Transverse colon (tissue), 4 donors: ENCODE data around the gene SEMA3E. TPM values are rescaled to one million over a fixed set of nuclear protein-coding genes. Genes with fewer than 3 reads are reported as not detected.

ENCODE experiments used
- DNase-seq: peaks from one replicate; pipeline ENCODE4 v3.0.0-alpha.2; 2019
- H3K27ac ChIP-seq, 4 donors: fragments of 200-600 bp; sonication (generic); 2 replicates each; pipeline ENCODE4 v1.5.1; 2016 to 2018; ENCODE audit warnings: inconsistent platforms in 4 of 4
- H3K27me3 ChIP-seq: fragments of 200-600 bp; sonication (generic); 2 replicates; pipeline ENCODE4 v1.5.1; 2017; ENCODE audit warnings: inconsistent platforms
- H3K36me3 ChIP-seq, 4 donors: fragments of 200-600 bp; sonication (generic); 2 replicates each; pipeline ENCODE4 v1.5.1; 2017 to 2019; ENCODE audit warnings: inconsistent platforms in 4 of 4
- H3K4me1 ChIP-seq, 4 donors: fragments of 200-600 bp; sonication (generic); 2 replicates each; pipeline ENCODE4 v1.5.1; 2017 to 2020; ENCODE audit warnings: inconsistent platforms in 4 of 4
- H3K4me3 ChIP-seq, 4 donors: fragments of 200-600 bp; sonication (generic); 1 replicate in 1 of 4; 2 replicates in 3 of 4; pipeline versions ENCODE4 v1.5.1 to v1.6.1; 2017 to 2019; ENCODE audit warnings: inconsistent platforms in 4 of 4
- H3K9me3 ChIP-seq, 2 donors: fragments of 200-600 bp; sonication (generic); 2 replicates each; pipeline ENCODE4 v1.5.1; 2017 to 2019; ENCODE audit warnings: inconsistent platforms in 2 of 2
- EP300 ChIP-seq: sonication (generic); formaldehyde crosslinking; IDR thresholded peaks from one replicate; pipeline ENCODE4 v1.6.1; 2017; ENCODE audit warnings: antibody characterized with exemption, low read depth
- POLR2A ChIP-seq: fragments of 450-650 bp; IDR thresholded peaks from one replicate; pipeline ENCODE4 v1.6.1; 2016; ENCODE audit warnings: antibody characterized with exemption, mild to moderate bottlenecking, moderate library complexity
- POLR2AphosphoS5 ChIP-seq, 3 donors: sonication (generic); formaldehyde crosslinking; IDR thresholded peaks; one replicate each; pipeline ENCODE4 v1.6.1; 2016; ENCODE audit warnings: antibody characterized with exemption in 3 of 3
- WGBS, 2 donors: methylation state at CpG; one replicate each; pipeline ENCODE4 v1.1.5; 2018; ENCODE audit warnings: low coverage in 1 of 2; 5-methylcytosine and 5-hydroxymethylcytosine counted together
- in situ Hi-C, 4 donors: fragments of 200-750 bp; cut with MboI; loops; one replicate each; pipeline versions ENCODE4 v1.15.0 to v1.15.1; 2017; ENCODE audit warnings: low sequenced_read_pairs in 3 of 4, low pct_ligation_motif_present in 1 of 4, low pct_unique_long_range_greater_than_20kb in 1 of 4
- intact Hi-C: fragments of 100-400 bp; cut with DNase I; formaldehyde crosslinking; loops from one replicate; pipeline ENCODE4 v1.15.1; 2023; ENCODE audit warnings: low total_unique reads
- total RNA-seq, 4 donors: library from RNA; depleted of rRNA; stranded (reverse); fragments of >200 nt; gene quantifications; one replicate each; pipeline ENCODE4 v1.1.0, GENCODE V29; 2016
- TF ChIP-seq, protein P1 (sequence below), 5 experiments: fragments of 200-600 bp in 3 of 5; fragments of 450-650 bp in 2 of 5; sonication (generic) in 3 of 5; IDR thresholded peaks; 1 replicate in 2 of 5; 2 replicates in 3 of 5; pipeline ENCODE4 v1.5.1; 2016 to 2017; ENCODE audit warnings: antibody characterized with exemption in 5 of 5, inconsistent platforms in 3 of 5, mild to moderate bottlenecking in 2 of 5, moderate library complexity in 1 of 5

Gene SEMA3E
- total RNA-seq, 4 donors from 2014 or later: 0.95 to 3.8 (median 1.4) TPM; not detected in 1

DNA sequence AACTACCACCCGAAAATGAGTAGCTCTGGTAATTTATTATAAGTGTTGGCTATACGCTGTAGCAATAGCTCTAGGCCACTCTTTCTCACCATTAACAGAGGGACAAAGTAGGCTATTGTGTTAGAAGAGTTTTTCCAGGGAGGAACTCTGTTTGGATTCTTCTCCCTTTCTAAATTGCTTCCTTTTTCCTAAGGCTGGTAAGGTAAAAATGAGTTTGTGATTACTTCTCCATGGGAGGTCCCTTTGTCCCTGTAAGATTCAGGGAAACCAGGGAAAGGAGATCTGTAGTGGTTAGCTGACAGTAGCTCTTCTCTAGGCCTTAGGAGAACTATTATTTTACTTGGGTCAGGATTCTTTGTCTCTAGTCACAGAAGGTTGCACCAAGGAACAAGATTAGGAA is 23.2 kb upstream of the SEMA3E start:
- H3K4me1 ChIP-seq: peaks cover 0 to 3% (median 0%) of the 10 kb centered on the region in 4 donors
- TF ChIP-seq EP300: no peak
- TF ChIP-seq, protein P1, sequence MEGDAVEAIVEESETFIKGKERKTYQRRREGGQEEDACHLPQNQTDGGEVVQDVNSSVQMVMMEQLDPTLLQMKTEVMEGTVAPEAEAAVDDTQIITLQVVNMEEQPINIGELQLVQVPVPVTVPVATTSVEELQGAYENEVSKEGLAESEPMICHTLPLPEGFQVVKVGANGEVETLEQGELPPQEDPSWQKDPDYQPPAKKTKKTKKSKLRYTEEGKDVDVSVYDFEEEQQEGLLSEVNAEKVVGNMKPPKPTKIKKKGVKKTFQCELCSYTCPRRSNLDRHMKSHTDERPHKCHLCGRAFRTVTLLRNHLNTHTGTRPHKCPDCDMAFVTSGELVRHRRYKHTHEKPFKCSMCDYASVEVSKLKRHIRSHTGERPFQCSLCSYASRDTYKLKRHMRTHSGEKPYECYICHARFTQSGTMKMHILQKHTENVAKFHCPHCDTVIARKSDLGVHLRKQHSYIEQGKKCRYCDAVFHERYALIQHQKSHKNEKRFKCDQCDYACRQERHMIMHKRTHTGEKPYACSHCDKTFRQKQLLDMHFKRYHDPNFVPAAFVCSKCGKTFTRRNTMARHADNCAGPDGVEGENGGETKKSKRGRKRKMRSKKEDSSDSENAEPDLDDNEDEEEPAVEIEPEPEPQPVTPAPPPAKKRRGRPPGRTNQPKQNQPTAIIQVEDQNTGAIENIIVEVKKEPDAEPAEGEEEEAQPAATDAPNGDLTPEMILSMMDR (IDR thresholded peaks at IDR 0.05): no peak
- TF ChIP-seq POLR2AphosphoS5 (IDR thresholded peaks at IDR 0.05): no peak
- TF ChIP-seq POLR2A: no peak
- in situ Hi-C loops: loop anchor here in 1 of 4 donors (25.0 kb wide), 1 partner anchor 260 kb away; no protein-coding TSS in a partner anchor
- intact Hi-C loops: no loop called here
- WGBS, 2 donors: 81 to 86% methylated on average over 2 of the region's 2 CpGs
- H3K27ac ChIP-seq: no peak overlapping the region
- H3K36me3 ChIP-seq: no peaks in the 10 kb centered on the region
- no peaks in the 10 kb centered on the region for H3K27me3 ChIP-seq
- DNase-seq: no peak
- no peaks in the 10 kb centered on the region for H3K9me3 ChIP-seq
- no peak overlapping the region for H3K4me3 ChIP-seq

DNA sequence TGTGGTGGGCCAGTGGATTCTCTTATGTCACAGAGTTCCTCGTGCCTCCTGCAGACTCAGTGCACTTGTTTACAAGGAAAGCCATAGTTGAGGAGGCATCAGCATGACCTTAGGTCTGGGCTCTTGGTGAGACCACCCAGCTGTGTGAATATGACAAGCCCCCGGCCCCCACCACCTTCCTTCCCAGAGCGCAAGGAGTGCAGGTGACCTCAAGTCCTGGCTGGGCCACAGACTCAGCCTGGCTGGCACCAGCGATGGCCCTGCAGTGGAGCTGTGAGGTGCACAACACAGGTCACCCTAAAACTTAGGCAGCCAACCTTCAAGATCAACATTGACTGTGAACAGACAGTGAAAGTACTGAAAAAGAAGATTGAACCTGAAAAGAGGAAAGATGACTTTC is 14.2 kb upstream of the SEMA3E start:
- in situ Hi-C loops: loop anchor here in 2 of 4 donors (10.0 to 25.0 kb wide), 2 partner anchors 251 to 258 kb away; no protein-coding TSS in a partner anchor
- Histone ChIP-seq H3K9me3 (no peaks in the 10 kb centered on the region), H3K4me3 (no peak overlapping the region), H3K27ac (no peak overlapping the region), H3K4me1 (no peaks in the 10 kb centered on the region), H3K27me3 (no peaks in the 10 kb centered on the region), H3K36me3 (no peaks in the 10 kb centered on the region)
- 84% methylated on average over 4 of the region's 4 CpGs; no CpG with 5 or more reads in 1 of the 2 donors for WGBS, 2 donors
- intact Hi-C loops: no loop called here
- TF ChIP-seq EP300 (no peak), POLR2AphosphoS5 (IDR thresholded peaks at IDR 0.05) (no peak), POLR2A (no peak)
- TF ChIP-seq, protein P1 (IDR thresholded peaks at IDR 0.05): no peak
- DNase-seq: no peak

DNA sequence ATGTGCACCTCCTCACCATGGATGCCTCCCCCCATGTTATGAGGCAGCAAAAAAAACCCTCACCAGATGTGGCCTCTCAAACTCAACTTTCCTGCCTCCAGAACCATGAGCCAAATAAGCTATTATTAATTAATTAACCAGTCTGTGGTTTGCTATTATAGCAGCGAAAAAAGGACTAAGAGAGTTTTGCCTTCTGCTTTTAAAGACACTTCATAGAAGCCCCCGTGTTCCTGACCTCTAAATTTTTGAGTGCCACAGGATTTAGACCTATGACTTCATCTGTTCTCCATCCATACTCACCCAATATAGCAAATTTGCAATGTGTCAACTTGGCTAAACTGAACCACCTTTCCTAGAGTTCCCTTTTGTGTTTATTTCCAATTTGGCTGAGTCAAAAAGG is 9.2 kb upstream of the SEMA3E start:
- in situ Hi-C loops: loop anchor here in 1 of 4 donors (25.0 kb wide), 1 partner anchor 246 kb away; no protein-coding TSS in a partner anchor
- no peak overlapping the region for H3K27ac ChIP-seq
- no peak overlapping the region for H3K4me3 ChIP-seq
- no peak for DNase-seq
- intact Hi-C loops: no loop called here
- H3K27me3 ChIP-seq: no peaks in the 10 kb centered on the region
- TF ChIP-seq POLR2A: no peak
- no peak for TF ChIP-seq POLR2AphosphoS5 (IDR thresholded peaks at IDR 0.05)
- TF ChIP-seq, protein P1 (IDR thresholded peaks at IDR 0.05): no peak
- TF ChIP-seq EP300: no peak
- H3K4me1 ChIP-seq: no peaks in the 10 kb centered on the region
- H3K36me3 ChIP-seq: no peaks in the 10 kb centered on the region
- WGBS, 2 donors: 26 to 63% methylated on average over 2 of the region's 2 CpGs
- H3K9me3 ChIP-seq: no peaks in the 10 kb centered on the region

DNA sequence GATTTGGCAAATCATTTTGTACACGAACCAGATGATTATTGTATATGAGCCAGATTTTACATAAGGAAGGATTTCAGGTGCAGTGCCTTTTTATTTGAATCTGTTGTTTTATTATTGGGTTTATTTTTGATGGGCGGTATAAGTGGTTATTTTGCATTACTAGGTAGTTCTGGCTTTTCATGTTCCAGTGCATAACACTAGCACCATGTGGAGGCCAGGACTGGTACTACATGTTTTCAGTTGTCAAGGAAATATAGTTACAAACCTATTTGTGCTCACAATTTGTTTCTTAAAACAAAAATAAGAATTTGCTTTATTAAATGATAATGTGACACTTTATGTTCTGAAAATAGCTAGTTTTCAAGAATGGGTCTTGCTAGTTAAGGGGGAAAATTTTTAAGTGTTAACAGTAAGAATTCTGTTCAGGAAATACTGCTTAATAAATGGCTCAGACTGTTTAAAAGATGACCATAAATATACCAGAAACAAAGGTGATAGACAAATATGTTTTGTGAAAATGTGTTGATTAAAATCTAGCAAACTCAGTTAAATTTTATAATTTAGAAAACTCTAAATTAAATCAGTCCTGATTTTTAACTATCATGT is 7.1 kb upstream of the SEMA3E start:
- H3K4me1 ChIP-seq: no peaks in the 10 kb centered on the region
- WGBS, 2 donors: 11 to 26% methylated on average over 2 of the region's 2 CpGs
- intact Hi-C loops (no loop called here), in situ Hi-C loops (loop anchor here in 1 of 4 donors (25.0 kb wide), 1 partner anchor 244 kb away; no protein-coding TSS in a partner anchor)
- peak; percentile 16 for DNase-seq
- H3K9me3 ChIP-seq: no peaks in the 10 kb centered on the region
- TF ChIP-seq POLR2AphosphoS5 (IDR thresholded peaks at IDR 0.05) (no peak), POLR2A (no peak), EP300 (no peak)
- TF ChIP-seq, protein P1 (IDR thresholded peaks at IDR 0.05): peak; percentile 57 to 77 (median 69)
- H3K36me3 ChIP-seq: no peaks in the 10 kb centered on the region
- H3K27me3 ChIP-seq: no peaks in the 10 kb centered on the region
- H3K27ac ChIP-seq: no peak overlapping the region
- no peak overlapping the region for H3K4me3 ChIP-seq
